Body of pancreas (tissue), 4 donors: ENCODE results near the gene CCSER1.

Experiments used
- CTCF ChIP-seq, 7 experiments: fragments of 450-650 bp in 4 of 7; fragments of 200-600 bp in 3 of 7; sonication (generic) in 3 of 7; IDR thresholded peaks; one replicate each; pipeline ENCODE4 v1.5.1; 2016 to 2019; ENCODE audit warnings: antibody characterized with exemption in 7 of 7
- POLR2A ChIP-seq, 3 donors: fragments of 450-650 bp; IDR thresholded peaks; one replicate each; pipeline ENCODE4 v1.6.1; 2016; ENCODE audit warnings: antibody characterized with exemption in 3 of 3, mild to moderate bottlenecking in 2 of 3

GRCh38 chr4:90159193-90159592, 32.0 kb downstream of the CCSER1 start:
- TF ChIP-seq CTCF (IDR thresholded peaks at IDR 0.05) (no peak), POLR2A (IDR thresholded peaks at IDR 0.05) (no peak)
